Keratinocyte (primary cell): Measurements from ENCODE around the gene GLI3. TPM values are rescaled to one million over a fixed set of nuclear protein-coding genes. Genes with fewer than 3 reads are reported as not detected.

ENCODE experiments used
- DNase-seq: peaks from one replicate; pipeline ENCODE4 v3.0.0-alpha.2; 2011; ENCODE audit warnings: low read depth, missing footprints, low spot score
- FAIRE-seq: peaks from 2 replicates; lab custom pipeline; 2011; peaks lifted over from hg19 to GRCh38; lab: Jason Lieb, UNC
- H2AFZ ChIP-seq: 2 replicates; pipeline ENCODE4 v1.6.0; 2012; ENCODE audit warnings: low read length, control low read depth, inconsistent platforms; ENCODE audit not compliant: control insufficient read depth
- H3K27ac ChIP-seq: 2 replicates; pipeline ENCODE4 v1.5.1; 2011; ENCODE audit warnings: low read length; ENCODE audit not compliant: control insufficient read depth, insufficient read depth
- H3K27me3 ChIP-seq: 3 replicates; pipeline ENCODE4 v1.6.0; 2011; ENCODE audit warnings: low read length; ENCODE audit not compliant: control insufficient read depth, insufficient read depth; ENCODE audit errors: extremely low read depth
- H3K36me3 ChIP-seq, 2 experiments: 2 replicates in 1 of 2; 3 replicates in 1 of 2; pipeline ENCODE4 v1.5.1; 2011; ENCODE audit warnings: low read length in 2 of 2, mild to moderate bottlenecking in 1 of 2; ENCODE audit not compliant: control insufficient read depth in 2 of 2, insufficient read depth in 2 of 2; ENCODE audit errors: extremely low read depth in 1 of 2
- H3K4me1 ChIP-seq: 3 replicates; pipeline ENCODE4 v1.5.1; 2011; ENCODE audit warnings: low read length; ENCODE audit not compliant: control insufficient read depth, insufficient read depth; ENCODE audit errors: extremely low read depth
- H3K4me2 ChIP-seq: 3 replicates; pipeline ENCODE4 v1.6.0; 2011; ENCODE audit warnings: low read depth, low read length; ENCODE audit not compliant: control insufficient read depth, insufficient read depth; ENCODE audit errors: extremely low read depth
- H3K4me3 ChIP-seq, 3 experiments: fragments of 200-600 bp in 1 of 3; sonication (generic) in 1 of 3; 2 replicates in 2 of 3; 3 replicates in 1 of 3; pipeline ENCODE4 v1.5.1; 2011 to 2016; ENCODE audit warnings: low read length in 3 of 3, mild to moderate bottlenecking in 3 of 3, control low read depth in 2 of 3, inconsistent platforms in 1 of 3, low read depth in 1 of 3, mixed read lengths in 1 of 3, mixed run types in 1 of 3, moderate library complexity in 1 of 3; ENCODE audit not compliant: control insufficient read depth in 2 of 3, insufficient read depth in 2 of 3; ENCODE audit errors: extremely low read depth in 1 of 3
- H3K79me2 ChIP-seq: 2 replicates; pipeline ENCODE4 v1.6.0; 2012; ENCODE audit warnings: low read length; ENCODE audit not compliant: control insufficient read depth, insufficient read depth
- H3K9ac ChIP-seq: 3 replicates; pipeline ENCODE4 v1.6.0; 2011; ENCODE audit warnings: low read length; ENCODE audit not compliant: control insufficient read depth, insufficient read depth; ENCODE audit errors: extremely low read depth
- H3K9me1 ChIP-seq: 3 replicates; pipeline ENCODE4 v1.6.0; 2011; ENCODE audit warnings: low read length; ENCODE audit not compliant: control insufficient read depth, insufficient read depth; ENCODE audit errors: extremely low read depth
- H3K9me3 ChIP-seq: 2 replicates; pipeline ENCODE4 v1.5.1; 2012; ENCODE audit warnings: low read depth, low read length; ENCODE audit not compliant: control insufficient read depth
- H4K20me1 ChIP-seq: 3 replicates; pipeline ENCODE4 v1.6.0; 2011; ENCODE audit warnings: low read length; ENCODE audit not compliant: control insufficient read depth, insufficient read depth; ENCODE audit errors: extremely low read depth
- EZH2 ChIP-seq: IDR thresholded peaks from one replicate; pipeline ENCODE4 v1.6.1; 2012; ENCODE audit warnings: inconsistent platforms, mild to moderate bottlenecking, low read length, moderate library complexity
- dilution Hi-C: fragments of 300-500 bp; cut with MboI; formaldehyde crosslinking; loops from one replicate; pipeline ENCODE4 v1.7.0; 2020; ENCODE audit warnings: low sequenced_read_pairs; ENCODE audit not compliant: extremely low pct_ligation_motif_present
- polyA plus RNA-seq, 5 experiments: library from polyadenylated mRNA; depleted of rRNA in 3 of 5; stranded (reverse) in 3 of 5; stranded (forward) in 1 of 5; unstranded in 1 of 5; fragments of >200 nt; gene quantifications; 1 replicate in 1 of 5; 2 replicates in 3 of 5; 3 replicates in 1 of 5; pipeline versions ENCODE4 v1.2.1 to v1.2.3, GENCODE V29; 2011 to 2012; ENCODE audit warnings: missing spikeins in 2 of 5, low read depth in 1 of 5, low replicate concordance in 1 of 5
- TF ChIP-seq, protein P1 (sequence below), 3 experiments: IDR thresholded peaks in 1 of 3; conservative IDR thresholded peaks in 1 of 3; optimal IDR thresholded peaks in 1 of 3; 2 replicates in 2 of 3; 3 replicates in 1 of 3; pipeline versions ENCODE3 to v1.5.1; 2011; ENCODE audit warnings: low read length in 3 of 3, mild to moderate bottlenecking in 3 of 3, moderate library complexity in 2 of 3, control low read depth in 1 of 3, inconsistent platforms in 1 of 3; ENCODE audit not compliant: insufficient read depth in 2 of 3; ENCODE audit errors: extremely low read depth in 1 of 3

The GLI3 gene
- polyA plus RNA-seq, 1 donor (not counting 4 experiments of a cell fraction or from before 2014, with no cell fraction given): 3.6 TPM

- H3K27ac ChIP-seq: no peak overlapping the region
These were observed 119.8 kb downstream of the GLI3 start for GRCh38 chr7:42117201-42117600.

DNA sequence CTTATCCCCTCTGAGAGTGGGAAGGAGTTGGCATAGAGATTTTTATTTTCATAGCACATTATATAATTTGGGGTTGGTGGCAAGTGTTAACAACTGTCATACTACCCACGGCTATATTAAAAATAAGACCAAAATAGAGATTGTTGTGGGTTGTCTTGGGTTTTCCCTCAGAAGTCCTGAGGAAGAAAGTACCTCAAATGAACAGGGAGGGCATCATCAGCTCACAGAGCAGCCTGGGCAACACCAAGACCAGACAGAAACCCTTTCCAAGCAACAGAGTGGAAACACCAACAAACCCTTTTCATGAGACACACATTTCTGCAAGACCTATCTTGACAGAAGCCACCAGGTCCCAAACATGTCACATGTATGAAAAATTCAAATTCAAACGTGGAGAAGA lies 121.2 kb downstream of the GLI3 start:
- no peak overlapping the region for H3K4me3 ChIP-seq
- H4K20me1 ChIP-seq: no peaks in the 10 kb centered on the region
- H3K27ac ChIP-seq: no peak overlapping the region
- H3K9me3 ChIP-seq: no peaks in the 10 kb centered on the region
- H3K36me3 ChIP-seq: no peaks in the 10 kb centered on the region
- no peaks in the 10 kb centered on the region for H3K4me1 ChIP-seq
- no peak overlapping the region for H3K4me2 ChIP-seq
- H3K27me3 ChIP-seq: no peaks in the 10 kb centered on the region
- no peaks in the 10 kb centered on the region for H3K79me2 ChIP-seq
- FAIRE-seq (no peak), DNase-seq (no peak)
- TF ChIP-seq EZH2: no peak
- TF ChIP-seq, protein P1, sequence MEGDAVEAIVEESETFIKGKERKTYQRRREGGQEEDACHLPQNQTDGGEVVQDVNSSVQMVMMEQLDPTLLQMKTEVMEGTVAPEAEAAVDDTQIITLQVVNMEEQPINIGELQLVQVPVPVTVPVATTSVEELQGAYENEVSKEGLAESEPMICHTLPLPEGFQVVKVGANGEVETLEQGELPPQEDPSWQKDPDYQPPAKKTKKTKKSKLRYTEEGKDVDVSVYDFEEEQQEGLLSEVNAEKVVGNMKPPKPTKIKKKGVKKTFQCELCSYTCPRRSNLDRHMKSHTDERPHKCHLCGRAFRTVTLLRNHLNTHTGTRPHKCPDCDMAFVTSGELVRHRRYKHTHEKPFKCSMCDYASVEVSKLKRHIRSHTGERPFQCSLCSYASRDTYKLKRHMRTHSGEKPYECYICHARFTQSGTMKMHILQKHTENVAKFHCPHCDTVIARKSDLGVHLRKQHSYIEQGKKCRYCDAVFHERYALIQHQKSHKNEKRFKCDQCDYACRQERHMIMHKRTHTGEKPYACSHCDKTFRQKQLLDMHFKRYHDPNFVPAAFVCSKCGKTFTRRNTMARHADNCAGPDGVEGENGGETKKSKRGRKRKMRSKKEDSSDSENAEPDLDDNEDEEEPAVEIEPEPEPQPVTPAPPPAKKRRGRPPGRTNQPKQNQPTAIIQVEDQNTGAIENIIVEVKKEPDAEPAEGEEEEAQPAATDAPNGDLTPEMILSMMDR (optimal IDR thresholded peaks at IDR 0.05 in 1 of 3, IDR thresholded peaks at IDR 0.05 in 1 of 3, conservative IDR thresholded peaks at IDR 0.05 in 1 of 3; ENCODE audit: extremely low read depth in 1 of 3, insufficient read depth in 2 of 3, low read length in 3 of 3): peak in 1 of 3 experiments; percentile 13
- H3K9me1 ChIP-seq: no peaks in the 10 kb centered on the region
- dilution Hi-C loops: no loop called here
- no peak overlapping the region for H3K9ac ChIP-seq
- H2AFZ ChIP-seq: no peak overlapping the region

More at GRCh38 chr7:42117201-42117600, 119.8 kb downstream of the GLI3 start:
- no peaks in the 10 kb centered on the region for H3K9me1 ChIP-seq
- no peak for DNase-seq
- FAIRE-seq: no peak
- H3K4me3 ChIP-seq: no peak overlapping the region
- no peaks in the 10 kb centered on the region for H3K27me3 ChIP-seq
- H3K4me1 ChIP-seq: no peaks in the 10 kb centered on the region
- no peaks in the 10 kb centered on the region for H3K9me3 ChIP-seq
- dilution Hi-C loops: no loop called here
- H3K4me2 ChIP-seq: no peak overlapping the region
- no peak overlapping the region for H2AFZ ChIP-seq
- H3K79me2 ChIP-seq: no peaks in the 10 kb centered on the region
- H3K9ac ChIP-seq: no peak overlapping the region
- no peaks in the 10 kb centered on the region for H3K36me3 ChIP-seq
- TF ChIP-seq EZH2: no peak
- TF ChIP-seq, protein P1 (optimal IDR thresholded peaks at IDR 0.05 in 1 of 3, IDR thresholded peaks at IDR 0.05 in 1 of 3, conservative IDR thresholded peaks at IDR 0.05 in 1 of 3; ENCODE audit: extremely low read depth in 1 of 3, insufficient read depth in 2 of 3, low read length in 3 of 3): no peak
- no peaks in the 10 kb centered on the region for H4K20me1 ChIP-seq
